IMR-90 (cell line): ENCODE data around the gene ERN1. TPM values are rescaled to one million over a fixed set of nuclear protein-coding genes. Genes with fewer than 3 reads are reported as not detected.

Experiments used
- ATAC-seq: fragments of 200-7000 bp; cut with Tn5 transposase; 2 replicates; pipeline ENCODE4 v1.9.1; 2020; ENCODE audit warnings: low read depth, mild to moderate bottlenecking, moderate library complexity
- BruUV-seq: library from RNA; stranded (reverse); fragments of 400-500 nt; replicated peaks from 2 replicates; lab custom pipeline; 2021; lab: Mats Ljungman, UMichigan
- CTCF ChIA-PET: fragments of 300-600 bp; formaldehyde crosslinking; extraction: SDS; loops from one replicate; lab custom pipeline; 2021; ENCODE audit warnings: antibody characterized with exemption; lab: Yijun Ruan, JAX
- POLR2A ChIA-PET: fragments of 300-600 bp; sonication (Branson Sonifier 250); formaldehyde crosslinking; loops from one replicate; lab custom pipeline; 2022; ENCODE audit warnings: antibody characterized with exemption; ENCODE audit not compliant: unreplicated experiment; lab: Charles Lee
- DNase-seq: peaks from one replicate; pipeline ENCODE4 v3.0.0; 2013
- H2AFZ ChIP-seq: replicated peaks from 2 replicates; pipeline ENCODE3; 2013; ENCODE audit warnings: low read length, mild to moderate bottlenecking; ENCODE audit not compliant: poor library complexity
- H2AK5ac ChIP-seq: 2 replicates; pipeline ENCODE4 v1.6.1; 2013; ENCODE audit warnings: low read depth, low read length, inconsistent platforms
- H2AK9ac ChIP-seq: replicated peaks from 2 replicates; pipeline ENCODE3; 2013; ENCODE audit warnings: mild to moderate bottlenecking, low read depth, low read length, moderate library complexity; ENCODE audit not compliant: poor library complexity
- H2BK120ac ChIP-seq: 2 replicates; pipeline ENCODE4 v1.6.1; 2013; ENCODE audit warnings: low read depth, low read length, inconsistent platforms
- H2BK15ac ChIP-seq: 3 replicates; pipeline ENCODE4 v1.6.1; 2013; ENCODE audit warnings: low read depth, low read length, inconsistent platforms
- H2BK20ac ChIP-seq: 2 replicates; pipeline ENCODE4 v1.6.1; 2013; ENCODE audit warnings: low read depth, mild to moderate bottlenecking, inconsistent platforms, low read length, moderate library complexity
- H2BK5ac ChIP-seq: 2 replicates; pipeline ENCODE4 v1.6.1; 2013; ENCODE audit warnings: mild to moderate bottlenecking, low read depth, low read length, inconsistent platforms; ENCODE audit not compliant: poor library complexity, severe bottlenecking
- H3K14ac ChIP-seq: replicated peaks from 2 replicates; pipeline ENCODE4 v1.6.1; 2013; ENCODE audit warnings: low read depth, low read length, inconsistent platforms
- H3K18ac ChIP-seq: 2 replicates; pipeline ENCODE4 v1.6.1; 2013; ENCODE audit warnings: low read depth, low read length, control low read depth
- H3K23ac ChIP-seq: 2 replicates; pipeline ENCODE4 v1.6.1; 2013; ENCODE audit warnings: low read depth, low read length, inconsistent platforms
- H3K27ac ChIP-seq: 2 replicates; pipeline ENCODE4 v1.5.1; 2013; ENCODE audit warnings: mild to moderate bottlenecking, control low read depth, low read length; ENCODE audit not compliant: insufficient read depth
- H3K27me3 ChIP-seq: 2 replicates; pipeline ENCODE4 v1.6.1; 2013; ENCODE audit warnings: low read length; ENCODE audit not compliant: control insufficient read depth, insufficient read depth
- H3K36me3 ChIP-seq: 2 replicates; pipeline ENCODE4 v1.6.1; 2013; ENCODE audit warnings: low read length, mixed read lengths; ENCODE audit not compliant: control insufficient read depth, insufficient read depth
- H3K4ac ChIP-seq: 2 replicates; pipeline ENCODE4 v1.6.1; 2013; ENCODE audit warnings: low read depth, low read length, inconsistent platforms
- H3K4me1 ChIP-seq: 2 replicates; pipeline ENCODE4 v1.6.1; 2013; ENCODE audit warnings: low read length, mixed read lengths; ENCODE audit not compliant: control insufficient read depth, insufficient read depth
- H3K4me2 ChIP-seq: 2 replicates; pipeline ENCODE4 v1.6.1; 2013; ENCODE audit warnings: low read depth, mild to moderate bottlenecking, control low read depth, low read length, moderate library complexity
- H3K4me3 ChIP-seq: 2 replicates; pipeline ENCODE4 v1.5.1; 2013; ENCODE audit warnings: low read depth, mild to moderate bottlenecking, control low read depth, low read length, moderate library complexity; ENCODE audit not compliant: insufficient read depth
- H3K56ac ChIP-seq: 2 replicates; pipeline ENCODE4 v1.6.1; 2013; ENCODE audit warnings: low read length, inconsistent platforms; ENCODE audit not compliant: insufficient read depth; ENCODE audit errors: extremely low read depth
- H3K79me1 ChIP-seq, 2 experiments: 2 replicates each; pipeline ENCODE4 v1.6.1; 2013; ENCODE audit warnings: low read length in 2 of 2, inconsistent platforms in 1 of 2, low read depth in 1 of 2
- H3K9ac ChIP-seq: 2 replicates; pipeline ENCODE4 v1.6.1; 2013; ENCODE audit warnings: low read depth, low read length, control low read depth
- H3K9me1 ChIP-seq: 2 replicates; pipeline ENCODE4 v1.6.1; 2013; ENCODE audit warnings: low read length, inconsistent platforms; ENCODE audit not compliant: insufficient read depth
- H3K9me3 ChIP-seq: 2 replicates; pipeline ENCODE4 v1.6.1; 2013; ENCODE audit warnings: low read length; ENCODE audit not compliant: control insufficient read depth, insufficient read depth
- H4K20me1 ChIP-seq: 2 replicates; pipeline ENCODE4 v1.6.1; 2013; ENCODE audit warnings: low read length, inconsistent platforms; ENCODE audit not compliant: insufficient read depth
- H4K5ac ChIP-seq: 2 replicates; pipeline ENCODE4 v1.6.1; 2013; ENCODE audit warnings: mild to moderate bottlenecking, low read depth, low read length, control low read depth
- H4K8ac ChIP-seq, 2 experiments: 2 replicates each; pipeline ENCODE4 v1.6.1; 2013; ENCODE audit warnings: low read depth in 2 of 2, low read length in 2 of 2, control low read depth in 1 of 2, inconsistent platforms in 1 of 2
- H4K91ac ChIP-seq: 2 replicates; pipeline ENCODE4 v1.6.1; 2013; ENCODE audit warnings: low read depth, low read length, inconsistent platforms; ENCODE audit not compliant: insufficient read depth
- MAFK ChIP-seq: IDR thresholded peaks from 2 replicates; pipeline ENCODE4 v1.6.1; 2012; ENCODE audit warnings: low read depth, low read length, improper control_type of control experiment
- POLR2A ChIP-seq: IDR thresholded peaks from 2 replicates; pipeline ENCODE4 v1.6.1; 2012; ENCODE audit warnings: mild to moderate bottlenecking, low read depth, low read length
- WGBS, 2 experiments: methylation state at CpG; one replicate each; pipeline versions ENCODE4 v1.1.5 to v1.1.7; 2013; ENCODE audit warnings: missing lambda C conversion rate in 2 of 2; ENCODE audit not compliant: insufficient read length in 1 of 2; ENCODE audit errors: extremely low coverage in 2 of 2; 5-methylcytosine and 5-hydroxymethylcytosine counted together
- dilution Hi-C: fragments of 300-500 bp; cut with HindIII; formaldehyde crosslinking; loops from one replicate; pipeline ENCODE4 v1.14.3; 2018; ENCODE audit warnings: low sequenced_read_pairs; ENCODE audit not compliant: unreplicated experiment
- in situ Hi-C: fragments of 300-500 bp; cut with MboI; formaldehyde crosslinking; loops from 3 replicates; pipeline ENCODE4 v1.14.3; 2019; ENCODE audit warnings: low sequenced_read_pairs, inconsistent platforms, mixed read lengths
- intact Hi-C: fragments of 100-400 bp; cut with micrococcal nuclease; formaldehyde crosslinking; loops from 2 replicates; pipeline ENCODE4 v1.10.0; 2022
- polyA plus RNA-seq, 3 experiments: library from polyadenylated mRNA; depleted of rRNA; stranded (reverse); fragments of >200 nt; gene quantifications; 2 replicates each; pipeline ENCODE4 v1.2.3, GENCODE V29; 2012; ENCODE audit warnings: low replicate concordance in 1 of 3
- total RNA-seq: library from RNA; depleted of rRNA; stranded (reverse); fragments of >200 nt; gene quantifications from 2 replicates; pipeline ENCODE4 v1.2.3, GENCODE V29; 2012

ERN1 gene
- total and polyA plus RNA-seq, 2 of the 4 experiments (the other 2 are of a cell fraction), result 2.7 to 4.1 TPM

DNA sequence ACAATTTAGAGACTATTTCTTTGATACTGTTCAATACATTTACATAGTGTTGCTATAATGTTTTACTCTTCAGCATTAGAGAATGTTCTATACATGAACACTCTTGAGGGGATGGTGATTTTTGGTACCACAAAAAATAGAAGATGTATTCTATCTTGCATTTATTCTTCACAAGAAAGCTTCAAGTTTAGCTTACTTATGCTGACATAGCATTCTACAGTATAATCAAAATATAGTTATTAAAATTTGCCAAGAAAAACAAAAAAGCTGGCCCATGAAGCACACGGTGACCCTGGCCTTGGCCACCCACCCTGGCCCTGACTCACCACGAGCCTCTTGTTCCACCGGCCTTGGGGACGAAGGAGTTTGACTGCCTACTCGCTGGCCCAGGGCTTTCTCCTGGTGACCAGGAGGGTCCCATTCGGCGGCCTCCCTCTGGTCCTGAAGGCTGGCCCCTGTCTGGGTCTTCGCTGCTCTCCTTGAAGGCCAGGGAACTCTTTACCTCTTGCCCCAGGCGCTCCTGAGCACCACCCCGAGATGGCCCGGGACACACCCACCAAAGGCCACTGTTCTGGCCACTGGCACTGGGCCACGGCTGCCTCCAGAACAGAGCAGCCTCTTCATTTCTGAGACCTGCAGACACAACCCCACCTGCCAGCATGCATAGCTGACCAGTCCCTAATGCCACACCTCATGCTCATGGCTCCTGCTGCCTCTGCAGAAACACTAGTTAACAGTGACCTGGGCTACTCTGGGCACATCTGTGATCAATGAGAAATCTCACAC lies 87.1 kb downstream of the ERN1 start:
- H3K9ac ChIP-seq, result no peak overlapping the region
- H2BK120ac ChIP-seq, result no peak overlapping the region
- no peak overlapping the region for H3K4me3 ChIP-seq
- H3K27me3 ChIP-seq, result no peaks in the 10 kb centered on the region
- no peak overlapping the region for H2BK5ac ChIP-seq
- no peak overlapping the region for H2AK9ac ChIP-seq
- in situ Hi-C loops, result no loop called here
- no peak overlapping the region for H3K27ac ChIP-seq
- no peak overlapping the region for H4K91ac ChIP-seq
- H3K4me1 ChIP-seq, result no peaks in the 10 kb centered on the region
- no peaks in the 10 kb centered on the region; the same call in 1 of the 2 replicates for H3K9me1 ChIP-seq
- no peaks in the 10 kb centered on the region for H3K79me1 ChIP-seq
- H3K18ac ChIP-seq, result no peak overlapping the region
- WGBS, 2 experiments, result 92% methylated on average over 10 of the region's 12 CpGs; no CpG with 5 or more reads in 1 of the 2 experiments
- H2AFZ ChIP-seq, result no peak overlapping the region
- TF ChIP-seq POLR2A (no peak), MAFK (peak; percentile 90)
- no peak overlapping the region for H3K14ac ChIP-seq
- H3K23ac ChIP-seq, result no peak overlapping the region
- no TSS peak for BruUV-seq
- H3K9me3 ChIP-seq, result no peaks in the 10 kb centered on the region
- H2AK5ac ChIP-seq, result no peak overlapping the region
- POLR2A ChIA-PET, result no interaction called here
- dilution Hi-C loops, result no loop called here
- intact Hi-C loops, result no loop called here
- no peak overlapping the region for H2BK15ac ChIP-seq
- no peak overlapping the region for H3K4ac ChIP-seq
- ATAC-seq (no peak), DNase-seq (no peak)
- H3K36me3 ChIP-seq, result peaks cover 41% of the 10 kb centered on the region
- H4K5ac ChIP-seq, result no peak overlapping the region
- CTCF ChIA-PET, result interaction anchor here (1.7 to 2.1 kb wide), 2 partner anchors 17 to 91 kb away, joined by 8 to 9 read pairs; no protein-coding TSS in a partner anchor
- no peak overlapping the region for H4K8ac ChIP-seq
- H3K56ac ChIP-seq, result no peak overlapping the region
- H2BK20ac ChIP-seq, result no peak overlapping the region
- no peaks in the 10 kb centered on the region for H4K20me1 ChIP-seq
- H3K4me2 ChIP-seq, result no peak overlapping the region
